ENCODE measurements around the gene GMPPA. TPM values are rescaled to one million over a fixed set of nuclear protein-coding genes. Genes with fewer than 3 reads are reported as not detected.
A peak's percentile ranks its signal among the peaks of the same experiment; 100 is the strongest.

GMPPA gene
- total RNA-seq, 4 donors from 2014 or later: 26.5 to 50.6 (median 42.6) TPM

DNA sequence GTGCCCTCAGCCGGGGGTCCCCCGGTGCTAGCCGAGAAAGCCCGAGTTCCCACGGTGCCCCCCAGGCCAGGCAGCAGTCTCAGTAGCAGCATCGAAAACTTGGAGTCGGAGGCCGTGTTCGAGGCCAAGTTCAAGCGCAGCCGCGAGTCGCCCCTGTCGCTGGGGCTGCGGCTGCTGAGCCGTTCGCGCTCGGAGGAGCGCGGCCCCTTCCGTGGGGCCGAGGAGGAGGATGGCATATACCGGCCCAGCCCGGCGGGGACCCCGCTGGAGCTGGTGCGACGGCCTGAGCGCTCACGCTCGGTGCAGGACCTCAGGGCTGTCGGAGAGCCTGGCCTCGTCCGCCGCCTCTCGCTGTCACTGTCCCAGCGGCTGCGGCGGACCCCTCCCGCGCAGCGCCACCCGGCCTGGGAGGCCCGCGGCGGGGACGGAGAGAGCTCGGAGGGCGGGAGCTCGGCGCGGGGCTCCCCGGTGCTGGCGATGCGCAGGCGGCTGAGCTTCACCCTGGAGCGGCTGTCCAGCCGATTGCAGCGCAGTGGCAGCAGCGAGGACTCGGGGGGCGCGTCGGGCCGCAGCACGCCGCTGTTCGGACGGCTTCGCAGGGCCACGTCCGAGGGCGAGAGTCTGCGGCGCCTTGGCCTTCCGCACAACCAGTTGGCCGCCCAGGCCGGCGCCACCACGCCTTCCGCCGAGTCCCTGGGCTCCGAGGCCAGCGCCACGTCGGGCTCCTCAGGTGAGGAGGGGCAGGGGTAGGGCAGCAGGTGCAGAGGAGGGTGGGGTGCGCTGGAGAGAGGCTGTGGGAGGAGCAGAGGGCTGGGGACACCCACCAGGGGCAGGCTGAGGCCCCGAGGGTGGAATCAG is 14.1 kb upstream of the GMPPA start:
- no peak for TF ChIP-seq POLR2A (IDR thresholded peaks at IDR 0.05)
- TF ChIP-seq, protein P1, sequence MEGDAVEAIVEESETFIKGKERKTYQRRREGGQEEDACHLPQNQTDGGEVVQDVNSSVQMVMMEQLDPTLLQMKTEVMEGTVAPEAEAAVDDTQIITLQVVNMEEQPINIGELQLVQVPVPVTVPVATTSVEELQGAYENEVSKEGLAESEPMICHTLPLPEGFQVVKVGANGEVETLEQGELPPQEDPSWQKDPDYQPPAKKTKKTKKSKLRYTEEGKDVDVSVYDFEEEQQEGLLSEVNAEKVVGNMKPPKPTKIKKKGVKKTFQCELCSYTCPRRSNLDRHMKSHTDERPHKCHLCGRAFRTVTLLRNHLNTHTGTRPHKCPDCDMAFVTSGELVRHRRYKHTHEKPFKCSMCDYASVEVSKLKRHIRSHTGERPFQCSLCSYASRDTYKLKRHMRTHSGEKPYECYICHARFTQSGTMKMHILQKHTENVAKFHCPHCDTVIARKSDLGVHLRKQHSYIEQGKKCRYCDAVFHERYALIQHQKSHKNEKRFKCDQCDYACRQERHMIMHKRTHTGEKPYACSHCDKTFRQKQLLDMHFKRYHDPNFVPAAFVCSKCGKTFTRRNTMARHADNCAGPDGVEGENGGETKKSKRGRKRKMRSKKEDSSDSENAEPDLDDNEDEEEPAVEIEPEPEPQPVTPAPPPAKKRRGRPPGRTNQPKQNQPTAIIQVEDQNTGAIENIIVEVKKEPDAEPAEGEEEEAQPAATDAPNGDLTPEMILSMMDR (IDR thresholded peaks at IDR 0.05): no peak
- 0 to 5% methylated on average over 9 to 35 of the region's 89 CpGs for WGBS, 2 donors
- Histone ChIP-seq H3K4me3 (replicated peaks in 1 of 3) (peak overlapping the region in 1 of 3 donors; percentile 17), H3K36me3 (no peaks in the 10 kb centered on the region), H3K27ac (no peak overlapping the region), H3K4me1 (peaks cover 9 to 11% of the 10 kb centered on the region in 2 donors), H3K9me3 (no peaks in the 10 kb centered on the region), H3K27me3 (peaks cover 21% of the 10 kb centered on the region)
- intact Hi-C loops (cut with DNase I): no loop called here
- no peak for DNase-seq

DNA sequence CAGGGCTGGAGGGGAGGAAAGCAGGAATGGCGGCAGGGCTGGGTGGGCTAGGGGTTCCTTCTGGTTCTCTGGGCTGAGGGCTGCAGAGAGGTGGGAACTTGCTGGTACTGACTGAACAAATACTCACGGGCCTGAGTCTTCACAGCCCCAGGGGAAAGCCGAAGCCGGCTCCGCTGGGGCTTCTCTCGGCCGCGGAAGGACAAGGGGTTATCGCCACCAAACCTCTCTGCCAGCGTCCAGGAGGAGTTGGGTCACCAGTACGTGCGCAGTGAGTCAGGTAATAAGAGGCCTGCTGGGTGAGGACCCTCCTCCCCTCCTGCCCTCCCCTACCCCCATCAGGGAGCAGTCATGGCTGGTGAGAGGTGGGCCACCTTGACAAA is 13.5 kb upstream of the GMPPA start:
- intact Hi-C loops (cut with DNase I): no loop called here
- Histone ChIP-seq H3K36me3 (no peaks in the 10 kb centered on the region), H3K27me3 (peaks cover 21% of the 10 kb centered on the region), H3K9me3 (no peaks in the 10 kb centered on the region), H3K4me1 (peaks cover 9 to 11% of the 10 kb centered on the region in 2 donors), H3K4me3 (replicated peaks in 1 of 3) (no peak overlapping the region), H3K27ac (no peak overlapping the region)
- WGBS, 2 donors: 53 to 57% methylated on average over 11 to 12 of the region's 12 CpGs
- no peak for DNase-seq
- TF ChIP-seq, protein P1 (IDR thresholded peaks at IDR 0.05): no peak
- no peak for TF ChIP-seq POLR2A (IDR thresholded peaks at IDR 0.05)

DNA sequence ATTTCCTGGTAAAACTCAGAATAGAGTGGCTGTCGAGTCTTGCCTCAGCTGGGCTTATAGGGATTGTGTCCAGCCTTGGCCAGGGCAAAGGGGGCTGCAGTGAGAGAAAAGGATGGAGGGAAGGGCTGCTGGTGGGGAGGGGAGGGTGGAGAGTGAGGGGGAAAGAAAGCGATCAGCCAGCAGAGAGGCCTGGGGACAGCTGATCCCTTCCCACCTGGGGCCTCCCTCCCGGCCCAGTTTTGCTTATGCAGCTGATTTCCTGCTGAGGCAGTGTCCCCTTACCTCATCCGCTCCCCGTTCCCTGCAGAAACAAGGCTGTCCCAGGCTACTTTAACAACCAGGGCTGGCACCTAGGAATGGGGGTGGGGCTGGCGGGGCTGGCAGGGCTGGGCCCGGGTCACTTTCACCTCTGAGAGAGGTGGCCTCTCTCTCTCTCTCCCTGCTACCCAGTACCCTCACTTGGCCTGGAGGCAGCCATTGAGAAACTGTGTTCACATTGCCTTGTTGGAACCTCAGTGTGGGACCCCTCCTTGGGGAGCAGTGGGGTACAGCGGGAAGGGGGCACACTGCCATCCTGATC is 12.2 kb upstream of the GMPPA start:
- Histone ChIP-seq H3K27me3 (peaks cover 21% of the 10 kb centered on the region), H3K36me3 (no peaks in the 10 kb centered on the region), H3K27ac (no peak overlapping the region), H3K9me3 (no peaks in the 10 kb centered on the region), H3K4me3 (replicated peaks in 1 of 3) (no peak overlapping the region), H3K4me1 (peaks cover 9 to 11% of the 10 kb centered on the region in 2 donors)
- TF ChIP-seq POLR2A (IDR thresholded peaks at IDR 0.05): no peak
- TF ChIP-seq, protein P1 (IDR thresholded peaks at IDR 0.05): no peak
- WGBS, 2 donors: 52 to 57% methylated on average over 7 of the region's 8 CpGs
- no peak for DNase-seq
- intact Hi-C loops (cut with DNase I): no loop called here

DNA sequence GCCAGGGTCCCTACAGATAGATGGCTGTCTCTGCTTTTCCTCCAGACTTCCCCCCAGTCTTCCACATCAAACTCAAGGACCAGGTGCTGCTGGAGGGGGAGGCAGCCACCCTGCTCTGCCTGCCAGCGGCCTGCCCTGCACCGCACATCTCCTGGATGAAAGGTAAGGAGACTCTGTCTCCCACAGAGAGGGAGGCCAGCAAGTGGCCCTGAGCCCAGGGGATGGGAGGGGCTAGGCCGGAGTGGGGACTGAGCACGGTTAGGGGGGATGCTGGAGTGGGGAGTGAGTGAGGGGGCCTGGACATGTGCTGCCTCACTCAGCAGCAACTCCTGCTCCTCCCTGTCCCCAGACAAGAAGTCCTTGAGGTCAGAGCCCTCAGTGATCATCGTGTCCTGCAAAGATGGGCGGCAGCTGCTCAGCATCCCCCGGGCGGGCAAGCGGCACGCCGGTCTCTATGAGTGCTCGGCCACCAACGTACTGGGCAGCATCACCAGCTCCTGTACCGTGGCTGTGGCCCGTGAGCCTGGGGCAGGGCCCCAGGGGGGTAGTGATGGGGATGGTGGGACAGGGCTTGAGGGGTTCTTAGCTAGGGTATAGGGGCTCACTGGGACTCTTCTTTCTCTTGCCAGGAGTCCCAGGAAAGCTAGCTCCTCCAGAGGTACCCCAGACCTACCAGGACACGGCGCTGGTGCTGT is 10.4 kb upstream of the GMPPA start:
- 85 to 87% methylated on average over 9 to 16 of the region's 17 CpGs for WGBS, 2 donors
- no peak overlapping the region for H3K27ac ChIP-seq
- H3K4me1 ChIP-seq: peaks cover 9 to 11% of the 10 kb centered on the region in 2 donors
- H3K9me3 ChIP-seq: no peaks in the 10 kb centered on the region
- H3K4me3 ChIP-seq (replicated peaks in 1 of 3): no peak overlapping the region
- intact Hi-C loops (cut with DNase I): no loop called here
- H3K36me3 ChIP-seq: no peaks in the 10 kb centered on the region
- peaks cover 21% of the 10 kb centered on the region for H3K27me3 ChIP-seq
- no peak for DNase-seq
- TF ChIP-seq, protein P1 (IDR thresholded peaks at IDR 0.05): no peak
- TF ChIP-seq POLR2A (IDR thresholded peaks at IDR 0.05): no peak

All from thyroid gland (tissue), 4 donors.